Astrocyte (in vitro differentiated cells and primary cell): ENCODE data around the gene PTPN14. TPM values are rescaled to one million over a fixed set of nuclear protein-coding genes. Genes with fewer than 3 reads are reported as not detected.

Experiments used
- DNase-seq: peaks from one replicate; pipeline ENCODE4 v3.0.0-alpha.2; 2010; ENCODE audit warnings: low read depth
- FAIRE-seq: peaks from 2 replicates; lab custom pipeline; 2011; peaks lifted over from hg19 to GRCh38; lab: Jason Lieb, UNC
- H2AFZ ChIP-seq: 2 replicates; pipeline ENCODE4 v1.6.0; 2012; ENCODE audit warnings: low read depth, low read length, inconsistent platforms
- H3K27ac ChIP-seq: 2 replicates; pipeline ENCODE4 v1.5.1; 2011; ENCODE audit warnings: low read depth, low read length, inconsistent platforms
- H3K27me3 ChIP-seq: 2 replicates; pipeline ENCODE4 v1.6.0; 2011; ENCODE audit warnings: low read length, inconsistent platforms; ENCODE audit not compliant: insufficient read depth
- H3K36me3 ChIP-seq: 2 replicates; pipeline ENCODE4 v1.5.1; 2011; ENCODE audit warnings: low read length, inconsistent platforms; ENCODE audit not compliant: insufficient read depth
- H3K4me1 ChIP-seq: 2 replicates; pipeline ENCODE4 v1.5.1; 2011; ENCODE audit warnings: low read length, inconsistent platforms; ENCODE audit not compliant: insufficient read depth
- H3K4me2 ChIP-seq: 2 replicates; pipeline ENCODE4 v1.6.0; 2012; ENCODE audit warnings: low read length, inconsistent platforms
- H3K4me3 ChIP-seq: 2 replicates; pipeline ENCODE4 v1.5.1; 2011; ENCODE audit warnings: low read depth, mild to moderate bottlenecking, low read length, inconsistent platforms; ENCODE audit not compliant: insufficient read depth
- H3K79me2 ChIP-seq: 2 replicates; pipeline ENCODE4 v1.6.0; 2012; ENCODE audit warnings: mild to moderate bottlenecking, low read length, inconsistent platforms; ENCODE audit not compliant: insufficient read depth
- H3K9ac ChIP-seq: 2 replicates; pipeline ENCODE4 v1.6.0; 2012; ENCODE audit warnings: mild to moderate bottlenecking, low read length, inconsistent platforms
- H3K9me3 ChIP-seq: 2 replicates; pipeline ENCODE4 v1.5.1; 2012; ENCODE audit warnings: low read depth, mild to moderate bottlenecking, low read length, inconsistent platforms; ENCODE audit not compliant: insufficient read depth
- H4K20me1 ChIP-seq: 2 replicates; pipeline ENCODE4 v1.6.0; 2012; ENCODE audit warnings: low read length, inconsistent platforms; ENCODE audit not compliant: insufficient read depth
- H3K27ac Mint-ChIP-seq: one replicate; pipeline ENCODE4 v1.8.0; 2021; ENCODE audit warnings: mild to moderate bottlenecking, mixed read lengths; ENCODE audit not compliant: unreplicated experiment
- H3K27me3 Mint-ChIP-seq: one replicate; pipeline ENCODE4 v1.8.0; 2021; ENCODE audit warnings: low read depth, mixed read lengths; ENCODE audit not compliant: unreplicated experiment
- H3K36me3 Mint-ChIP-seq: one replicate; pipeline ENCODE4 v1.8.0; 2021; ENCODE audit warnings: low read depth, mixed read lengths; ENCODE audit not compliant: unreplicated experiment
- H3K4me1 Mint-ChIP-seq: one replicate; pipeline ENCODE4 v1.8.0; 2021; ENCODE audit warnings: low read depth, mixed read lengths; ENCODE audit not compliant: unreplicated experiment
- H3K4me3 Mint-ChIP-seq: one replicate; pipeline ENCODE4 v1.8.0; 2021; ENCODE audit warnings: mild to moderate bottlenecking, moderate library complexity, mixed read lengths; ENCODE audit not compliant: unreplicated experiment
- H3K9me3 Mint-ChIP-seq: one replicate; pipeline ENCODE4 v1.8.0; 2021; ENCODE audit warnings: mild to moderate bottlenecking, mixed read lengths; ENCODE audit not compliant: unreplicated experiment
- CTCF ChIP-seq: IDR thresholded peaks from 2 replicates; pipeline ENCODE4 v1.5.1; 2011; ENCODE audit warnings: low read depth, mild to moderate bottlenecking, inconsistent platforms, low read length, moderate library complexity; ENCODE audit not compliant: insufficient read depth
- EZH2 ChIP-seq: IDR thresholded peaks from 2 replicates; pipeline ENCODE4 v1.6.1; 2012; ENCODE audit warnings: mild to moderate bottlenecking, low read length, inconsistent platforms; ENCODE audit not compliant: insufficient read depth
- total RNA-seq: library from RNA; stranded (reverse); gene quantifications from 2 replicates; pipeline ENCODE4 v1.2.1, GENCODE V29; 2021

PTPN14 gene
- total RNA-seq, 1 donor from 2014 or later = 177 TPM

- H3K4me3 Mint-ChIP-seq = no peak overlapping the region
- no peak overlapping the region for H2AFZ ChIP-seq
- no peak overlapping the region for H3K9ac ChIP-seq
- no peak overlapping the region for H3K27ac ChIP-seq
- H3K79me2 ChIP-seq = no peaks in the 10 kb centered on the region
- no peaks in the 10 kb centered on the region for H3K4me1 Mint-ChIP-seq
- TF ChIP-seq EZH2 = no peak
- TF ChIP-seq CTCF = peak; percentile 15
- no peaks in the 10 kb centered on the region for H3K9me3 Mint-ChIP-seq
- no peaks in the 10 kb centered on the region for H3K36me3 Mint-ChIP-seq
- FAIRE-seq (no peak), DNase-seq (no peak)
- H4K20me1 ChIP-seq = no peaks in the 10 kb centered on the region
- no peaks in the 10 kb centered on the region for H3K27me3 ChIP-seq
- H3K36me3 ChIP-seq = no peaks in the 10 kb centered on the region
- no peaks in the 10 kb centered on the region for H3K9me3 ChIP-seq
- no peak overlapping the region for H3K4me2 ChIP-seq
- H3K27me3 Mint-ChIP-seq = no peaks in the 10 kb centered on the region
- H3K4me3 ChIP-seq = no peak overlapping the region
- no peak overlapping the region for H3K27ac Mint-ChIP-seq
- H3K4me1 ChIP-seq = no peaks in the 10 kb centered on the region
Observed at GRCh38 chr1:214590696-214591095, 39.3 kb upstream of the PTPN14 start.

GRCh38 chr1:214588963-214589597, 37.7 kb upstream of the PTPN14 start:
- no peak for FAIRE-seq

More at GRCh38 chr1:214588963-214589597, 37.7 kb upstream of the PTPN14 start:
- Histone ChIP-seq H3K36me3 (no peaks in the 10 kb centered on the region), H2AFZ (no peak overlapping the region), H3K27me3 (no peaks in the 10 kb centered on the region), H3K9me3 (no peaks in the 10 kb centered on the region), H3K4me3 (no peak overlapping the region), H3K4me2 (no peak overlapping the region), H4K20me1 (no peaks in the 10 kb centered on the region), H3K79me2 (no peaks in the 10 kb centered on the region), H3K4me1 (peaks cover 4% of the 10 kb centered on the region), H3K27ac (no peak overlapping the region), H3K9ac (no peak overlapping the region)
- no peak overlapping the region for H3K4me3 Mint-ChIP-seq
- H3K27me3 Mint-ChIP-seq = no peaks in the 10 kb centered on the region
- DNase-seq = peak; percentile 56
- no peaks in the 10 kb centered on the region for H3K36me3 Mint-ChIP-seq
- no peaks in the 10 kb centered on the region for H3K9me3 Mint-ChIP-seq
- H3K4me1 Mint-ChIP-seq = peaks cover 6% of the 10 kb centered on the region
- no peak overlapping the region for H3K27ac Mint-ChIP-seq
- TF ChIP-seq CTCF (no peak), EZH2 (no peak)
